GM10847 (cell line): ENCODE data around the gene SUCNR1.

Experiments used
- POLR2A ChIP-seq: IDR thresholded peaks from 2 replicates; pipeline ENCODE4 v1.6.1; 2011; ENCODE audit not compliant: insufficient read length; ENCODE audit errors: extremely low read depth

Gene SUCNR1

GRCh38 chr3:151925419-151925818, 52.0 kb downstream of the SUCNR1 start:
- TF ChIP-seq POLR2A: no peak

- TF ChIP-seq POLR2A: no peak
Measured at GRCh38 chr3:151925876-151926275, 52.4 kb downstream of the SUCNR1 start.

- no peak for TF ChIP-seq POLR2A
Measured at GRCh38 chr3:151926956-151927355, 53.5 kb downstream of the SUCNR1 start.

GRCh38 chr3:151931171-151931570, 57.7 kb downstream of the SUCNR1 start:
- no peak for TF ChIP-seq POLR2A

GRCh38 chr3:151933234-151933853, 59.9 kb downstream of the SUCNR1 start:
- TF ChIP-seq POLR2A: no peak
